GM11168 (cell line): ENCODE results near the gene UQCRC2.
"Not testable (repeated sequence)": the region's sequence is repeated elsewhere in the genome, so short reads cannot be mapped to it uniquely, and the experiment has no call there.

ENCODE experiments used
- in situ Hi-C: fragments of 300-500 bp; cut with MboI; formaldehyde crosslinking; loops from one replicate; pipeline ENCODE4 v1.12.0; 2022; ENCODE audit warnings: low sequenced_read_pairs; ENCODE audit not compliant: unreplicated experiment

UQCRC2 gene

GRCh38 chr16:22007159-22007508, 54.0 kb downstream of the UQCRC2 start:
- in situ Hi-C loops: no loop called here

- in situ Hi-C loops: no loop called here
Observed at GRCh38 chr16:22007509-22008214, 54.5 kb downstream of the UQCRC2 start, which contains the start of gene MOSMO. MOSMO (plus strand) TSS chr16:22008111; CDS start chr16:22008302, 191 bp downstream.

DNA sequence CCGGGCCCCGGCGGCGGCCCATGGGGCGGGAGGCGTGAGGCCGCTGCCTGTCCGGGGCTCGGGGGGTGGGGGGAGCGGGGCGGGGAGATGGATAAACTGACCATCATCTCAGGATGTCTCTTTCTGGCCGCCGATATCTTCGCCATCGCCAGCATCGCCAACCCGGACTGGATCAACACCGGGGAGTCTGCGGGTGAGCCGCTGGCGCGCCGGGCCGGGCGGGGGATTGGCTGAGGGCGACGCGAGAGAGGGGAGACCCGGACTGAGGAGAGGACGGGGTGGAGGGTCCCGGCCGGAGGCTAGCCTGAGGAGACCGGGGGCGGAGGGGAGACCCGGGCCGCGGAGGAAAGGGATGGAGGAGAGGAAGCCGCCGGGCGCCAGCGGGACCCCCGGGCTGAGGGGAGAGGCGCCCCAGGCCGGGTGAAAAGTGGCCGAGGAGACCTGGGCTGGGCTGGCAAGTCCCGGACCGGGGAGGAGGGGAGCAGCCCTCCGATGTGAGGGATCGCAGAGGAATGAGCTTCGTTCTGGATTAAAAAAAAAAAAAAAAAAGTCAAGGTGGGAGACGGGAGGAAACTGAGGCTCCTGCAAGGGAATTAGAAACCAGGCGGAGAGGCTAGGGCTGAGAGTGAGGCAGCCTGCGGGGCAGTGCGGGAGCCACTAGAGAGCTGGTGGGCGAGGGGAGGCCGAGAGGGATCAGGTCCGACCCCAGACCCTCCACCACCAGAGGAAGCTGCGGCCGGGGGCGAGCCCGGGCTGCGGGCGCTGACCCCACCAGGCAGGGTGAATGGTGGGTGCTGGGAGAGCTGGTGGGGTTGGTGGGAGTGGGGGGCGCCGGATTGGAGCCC, 55.3 kb downstream of the UQCRC2 start:
- in situ Hi-C loops: no loop called here

- in situ Hi-C loops: no loop called here
Observed at GRCh38 chr16:22010902-22011301, 57.7 kb downstream of the UQCRC2 start.

DNA sequence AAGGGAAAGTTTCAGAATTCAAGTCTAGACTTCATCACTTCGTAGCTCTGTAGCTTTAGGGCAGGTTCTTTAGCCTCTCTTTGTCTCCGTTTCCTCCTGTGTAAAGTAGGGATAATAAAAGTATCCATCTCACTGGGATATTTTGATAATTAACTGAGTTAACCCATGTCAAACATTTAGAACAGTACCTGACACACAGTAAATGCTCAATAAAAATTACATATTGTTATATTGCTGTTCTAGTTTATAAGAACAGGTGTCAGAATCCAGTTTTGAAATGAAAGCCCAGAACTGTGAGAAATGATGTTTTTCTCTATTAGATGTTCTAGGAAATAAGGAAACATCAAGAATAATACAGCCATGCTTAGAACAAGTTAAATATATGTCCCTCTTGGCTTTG, 59.1 kb downstream of the UQCRC2 start:
- in situ Hi-C loops: no loop called here

DNA sequence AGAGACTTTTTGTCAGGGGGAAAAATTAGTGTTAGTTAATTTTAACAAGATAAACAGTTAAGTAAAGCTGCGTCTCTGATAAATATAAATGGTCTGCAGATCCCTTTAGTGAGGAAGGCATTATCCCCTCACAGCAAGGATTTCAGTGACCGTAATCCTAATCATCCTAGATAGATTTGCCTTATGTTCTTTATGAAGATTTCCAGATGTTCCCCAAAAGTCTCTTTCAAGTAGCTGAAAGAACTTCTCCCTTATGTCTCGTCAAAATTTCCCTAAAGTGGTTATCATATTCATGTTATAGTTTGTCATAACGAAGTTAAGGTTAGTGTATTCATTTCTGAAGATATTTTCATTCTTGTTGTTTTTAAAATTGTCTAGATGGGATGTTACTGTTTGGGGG, 60.3 kb downstream of the UQCRC2 start:
- in situ Hi-C loops: no loop called here

DNA sequence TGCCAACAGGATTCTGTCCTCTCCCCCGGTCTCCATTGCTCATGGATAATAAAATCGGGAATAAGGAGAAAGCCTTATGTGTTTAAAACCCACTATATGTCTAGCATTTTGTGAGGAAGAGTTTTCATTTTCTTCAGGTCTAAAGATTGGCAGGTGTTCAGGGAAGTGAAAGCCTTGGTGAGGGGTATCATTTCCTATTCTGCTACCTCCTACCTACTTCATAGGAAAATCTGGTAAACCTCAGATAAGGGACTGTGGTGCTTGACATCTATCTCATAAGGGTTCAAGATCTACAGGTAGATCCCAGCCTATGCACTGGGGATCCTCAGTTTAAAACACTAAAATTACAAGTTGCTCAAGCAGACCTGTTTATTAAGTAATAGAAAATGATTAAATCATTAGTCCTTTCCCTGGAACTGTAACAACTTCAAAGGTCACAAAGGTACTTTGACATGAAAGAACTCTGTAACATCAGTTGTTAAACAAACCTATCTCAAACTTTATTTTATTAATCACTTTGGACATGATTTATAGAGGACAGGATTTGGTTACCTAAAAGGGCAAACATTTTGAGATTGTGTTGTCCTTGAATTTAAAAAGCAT, 61.2 kb downstream of the UQCRC2 start:
- in situ Hi-C loops: no loop called here

DNA sequence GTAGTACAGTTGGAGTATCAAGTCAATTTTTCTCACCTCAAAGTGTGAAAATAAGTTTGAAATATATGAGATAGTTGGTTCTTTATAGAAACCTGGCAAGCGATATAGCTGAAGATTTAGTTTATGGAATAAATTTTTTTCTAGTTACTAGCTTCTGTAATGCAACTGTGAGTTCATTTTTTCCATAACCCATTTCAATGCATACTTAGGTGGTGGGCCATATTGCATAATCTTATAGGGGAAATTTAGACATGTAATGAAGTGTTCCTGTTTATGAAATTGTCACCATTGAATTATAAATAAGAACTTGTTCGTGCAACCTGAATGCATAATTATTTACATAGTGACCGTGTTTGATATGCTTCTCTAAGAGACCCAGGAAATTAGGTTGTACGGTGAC, 63.8 kb downstream of the UQCRC2 start:
- in situ Hi-C loops: no loop called here

GRCh38 chr16:22018559-22018958, 65.4 kb downstream of the UQCRC2 start:
- in situ Hi-C loops: no loop called here

DNA sequence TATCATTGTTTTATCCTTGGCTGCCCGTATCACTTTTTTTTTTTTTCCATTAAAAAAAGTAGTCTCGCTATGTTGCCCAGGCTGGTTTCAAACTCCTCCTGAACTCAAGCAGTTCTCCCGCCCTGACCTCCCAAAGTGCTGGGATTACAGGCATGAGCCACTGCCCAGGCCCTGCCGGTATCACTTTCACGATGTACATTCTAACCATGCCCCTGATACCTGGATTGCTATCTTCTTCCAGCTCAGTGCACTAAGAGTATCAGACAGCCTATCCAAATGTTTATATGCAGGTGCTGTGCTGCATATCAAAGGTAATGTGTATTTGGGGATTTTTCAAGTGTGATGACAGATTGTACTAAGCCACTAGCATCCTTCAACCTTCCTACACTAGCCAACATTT, 69.0 kb downstream of the UQCRC2 start:
- in situ Hi-C loops: no loop called here

DNA sequence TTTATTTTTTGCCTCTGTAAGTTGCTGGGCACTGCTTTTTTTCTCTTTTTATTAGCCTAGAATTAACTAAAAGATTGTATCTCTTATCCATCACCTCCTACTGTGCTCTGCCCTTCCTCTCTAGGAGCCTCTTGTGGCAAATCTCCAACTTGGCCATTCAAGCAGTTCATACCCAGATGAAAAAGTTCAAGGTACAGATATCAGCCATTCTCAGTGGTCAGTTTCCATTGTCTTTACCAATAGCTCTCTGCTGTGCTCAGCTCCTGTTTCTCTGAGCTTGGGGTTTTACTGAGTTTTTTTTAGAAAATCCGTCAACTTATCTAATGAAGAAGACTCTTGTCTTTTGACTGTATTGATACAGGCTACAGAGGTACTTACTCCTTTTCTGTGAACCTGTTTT, 70.3 kb downstream of the UQCRC2 start:
- in situ Hi-C loops: no loop called here

- in situ Hi-C loops: not testable (repeated sequence)
Observed at GRCh38 chr16:22024785-22025184, 71.6 kb downstream of the UQCRC2 start.

GRCh38 chr16:22027633-22028032, 74.5 kb downstream of the UQCRC2 start:
- in situ Hi-C loops: no loop called here

DNA sequence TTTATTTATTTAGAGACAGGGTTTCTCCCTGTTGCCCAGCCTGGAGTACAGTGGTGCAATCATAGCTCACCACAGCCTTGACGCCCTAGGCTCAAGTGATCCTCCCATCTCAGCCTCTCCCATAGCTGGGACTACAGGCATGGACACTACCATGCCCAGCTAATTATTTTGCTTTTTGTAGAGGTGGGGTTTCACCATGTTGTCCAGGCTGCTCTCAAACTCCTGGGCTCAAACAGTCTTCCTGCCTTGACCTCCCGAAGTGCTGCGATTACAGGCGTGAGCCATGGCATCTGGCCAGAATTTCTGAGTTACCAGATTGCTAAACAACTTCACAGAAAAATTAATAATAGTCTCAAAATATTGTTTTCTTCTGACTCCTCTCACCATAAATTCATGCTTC, 76.5 kb downstream of the UQCRC2 start:
- in situ Hi-C loops: no loop called here

GRCh38 chr16:22030087-22030812, 77.1 kb downstream of the UQCRC2 start:
- in situ Hi-C loops: no loop called here

GRCh38 chr16:22031483-22032083, 78.4 kb downstream of the UQCRC2 start:
- in situ Hi-C loops: no loop called here
